ENCODE data around the gene SH2D3A. TPM values are rescaled to one million over a fixed set of nuclear protein-coding genes. Genes with fewer than 3 reads are reported as not detected.
A peak's percentile ranks its signal among the peaks of the same experiment; 100 is the strongest.
"Not testable (repeated sequence)": the region's sequence is repeated elsewhere in the genome, so short reads cannot be mapped to it uniquely, and the experiment has no call there.

The SH2D3A gene
- total RNA-seq, 2 donors from 2014 or later: 43.8 to 50.3 TPM

DNA sequence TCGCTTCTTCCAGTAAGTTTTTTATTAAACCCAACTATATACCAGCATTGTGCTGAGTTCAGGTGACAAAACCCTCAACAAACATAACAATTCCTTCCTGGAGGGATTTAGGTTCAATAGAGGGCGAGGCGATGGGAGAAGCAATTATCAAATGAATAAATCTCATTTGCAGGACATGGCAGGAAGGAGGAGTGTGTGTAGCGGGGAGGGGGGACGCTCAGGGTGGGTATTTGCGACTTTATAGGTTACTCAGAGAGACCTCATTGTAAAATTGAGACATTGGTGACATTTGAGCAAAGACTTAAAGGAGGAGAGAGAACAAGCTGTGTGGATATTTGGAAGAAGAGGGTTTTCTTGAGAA is 50.6 kb downstream of the SH2D3A start:
- no peaks in the 10 kb centered on the region for H3K9me3 ChIP-seq (ENCODE audit: control insufficient read depth, low read length, poor library complexity, severe bottlenecking)
- Mint-ChIP-seq H3K27ac (peak overlapping the region; percentile 27), H3K36me3 (ENCODE audit: low read depth) (peaks cover 3% of the 10 kb centered on the region), H3K4me3 (no peak overlapping the region), H3K27me3 (no peaks in the 10 kb centered on the region), H3K4me1 (peaks cover 16% of the 10 kb centered on the region)
- ATAC-seq (no peak), DNase-seq (no peak)

DNA sequence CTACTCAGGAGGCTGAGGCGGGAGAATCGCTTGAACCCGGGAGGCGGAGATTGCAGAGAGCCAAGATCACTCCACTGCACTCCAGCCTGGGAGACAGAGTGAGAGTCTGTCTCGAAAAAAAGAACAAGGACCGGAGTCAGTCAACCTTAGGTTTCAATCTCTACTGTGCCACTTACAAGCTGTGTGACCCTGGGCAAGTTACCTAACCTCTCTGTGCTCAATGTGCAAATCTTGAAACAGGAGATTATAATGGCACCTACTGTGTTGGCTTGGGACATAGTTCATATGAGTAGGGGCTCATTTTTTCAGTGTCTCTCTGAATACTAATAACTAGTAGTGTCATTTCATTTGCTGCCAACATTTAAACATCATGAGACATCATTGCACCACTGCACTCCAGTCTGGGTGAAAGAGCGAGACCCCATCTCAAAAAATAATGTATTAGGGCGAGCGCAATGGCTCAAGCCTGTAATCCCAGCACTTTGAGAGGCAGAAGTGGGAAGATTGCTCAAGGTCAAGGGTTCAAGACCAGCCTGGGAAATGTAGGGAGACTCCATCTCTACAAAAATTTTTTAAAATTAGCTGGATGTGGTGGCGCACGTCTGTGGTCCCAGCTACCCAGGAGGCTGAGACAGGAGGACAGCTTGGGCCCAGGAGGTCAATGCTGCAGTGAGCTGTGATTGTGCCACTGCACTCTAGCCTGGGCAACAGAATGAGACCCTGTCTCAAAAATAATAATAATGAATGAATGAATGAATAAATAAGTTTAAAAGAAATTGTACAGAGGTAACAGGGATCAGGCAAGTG is 52.3 kb downstream of the SH2D3A start:
- Mint-ChIP-seq H3K4me1 (peaks cover 26% of the 10 kb centered on the region), H3K4me3 (no peak overlapping the region), H3K27me3 (peaks cover 16% of the 10 kb centered on the region), H3K36me3 (ENCODE audit: low read depth) (peaks cover 6% of the 10 kb centered on the region), H3K27ac (peak overlapping the region; percentile 49)
- H3K9me3 ChIP-seq (ENCODE audit: control insufficient read depth, low read length, poor library complexity, severe bottlenecking): no peaks in the 10 kb centered on the region
- DNase-seq (no peak), ATAC-seq (no peak)

DNA sequence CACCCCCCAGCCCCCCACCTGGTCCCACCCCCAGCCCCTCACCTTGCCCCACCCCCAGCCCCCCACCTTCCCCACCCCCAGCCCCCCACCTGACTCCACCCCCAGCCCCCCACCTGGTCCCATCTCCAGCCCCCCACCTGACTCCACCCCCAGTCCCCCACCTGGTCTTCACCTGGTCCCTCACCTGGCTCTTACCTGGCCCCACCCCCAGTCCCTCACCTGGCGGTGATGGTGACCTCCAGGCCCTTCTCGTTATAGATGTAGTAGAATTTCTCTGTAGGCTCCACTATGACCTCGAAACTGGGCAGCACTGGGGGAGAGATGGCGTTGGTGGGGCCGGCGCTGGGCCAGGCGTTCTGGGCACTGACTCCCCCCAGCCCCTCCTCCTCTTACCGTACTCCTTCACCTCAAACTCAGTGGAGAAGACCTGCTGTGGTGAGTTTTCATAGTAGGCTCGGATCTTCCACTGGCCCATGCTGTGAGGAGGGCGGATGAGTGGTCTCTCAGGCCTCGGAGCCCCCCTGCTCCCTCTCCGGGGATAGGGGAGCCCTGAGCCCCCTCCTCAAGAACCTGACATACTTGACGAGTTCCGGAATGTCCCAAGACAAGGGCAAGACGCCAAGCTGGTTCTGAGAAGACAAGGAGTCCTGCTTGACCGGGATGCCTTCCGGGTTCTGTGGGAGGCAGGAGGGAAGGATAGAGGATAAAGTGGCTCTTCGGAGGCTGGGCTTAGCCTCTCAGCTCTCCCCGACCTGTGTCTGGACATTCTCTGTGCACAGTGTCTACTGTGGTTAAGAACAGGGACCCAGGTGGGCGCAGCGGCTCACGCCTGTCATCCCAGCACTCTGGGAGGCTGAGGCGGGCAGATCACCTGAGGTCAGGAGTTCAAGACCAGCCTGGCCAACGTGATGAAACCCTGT is 53.2 kb downstream of the SH2D3A start:
- DNase-seq: no peak
- peak overlapping the region; percentile 49 for H3K27ac Mint-ChIP-seq

DNA sequence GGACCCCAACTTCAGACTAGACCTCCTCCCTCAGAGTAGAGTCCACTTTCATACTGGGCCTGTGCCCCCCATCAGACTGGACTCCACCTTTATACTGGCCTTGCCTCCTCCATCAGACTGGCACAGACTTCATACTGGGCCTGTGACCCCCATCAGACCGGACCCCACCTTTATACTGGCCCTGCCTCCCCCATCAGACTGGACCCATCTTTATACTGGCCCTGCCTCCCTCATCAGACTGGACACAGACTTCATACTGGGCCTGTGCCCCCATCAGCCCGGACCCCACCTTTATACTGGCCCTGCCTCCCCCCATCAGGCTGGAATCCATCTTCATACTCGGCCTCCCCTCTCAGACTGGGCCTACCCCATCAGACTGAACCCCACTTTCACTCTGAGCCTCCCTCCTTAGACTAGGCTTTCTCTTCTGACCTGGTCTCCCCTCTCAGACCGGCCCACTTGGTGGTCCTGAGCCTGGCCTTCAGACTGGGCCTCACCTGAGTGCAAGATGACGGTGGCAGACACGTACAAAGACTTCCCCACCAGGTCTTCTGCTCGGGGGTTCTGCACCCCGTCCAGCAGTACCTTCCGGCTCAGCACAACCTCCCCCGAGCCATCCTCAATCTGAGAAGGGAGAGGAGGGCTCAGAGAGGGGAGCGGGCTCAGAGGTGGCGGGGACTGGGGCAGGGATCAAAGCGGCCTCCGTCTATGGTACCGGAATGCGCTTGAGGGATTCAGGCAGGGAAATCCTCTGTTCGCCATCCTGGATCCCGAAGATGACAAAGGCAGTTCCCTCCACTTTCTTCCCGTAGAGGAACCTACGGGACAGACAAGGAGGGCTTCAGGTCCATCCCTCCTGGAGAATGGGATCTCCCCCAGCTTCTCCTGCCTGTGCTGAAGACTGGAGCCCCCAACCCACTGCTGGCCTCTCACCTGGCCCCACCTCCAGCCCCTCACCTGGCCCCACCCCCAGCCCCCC is 54.3 kb downstream of the SH2D3A start:
- Mint-ChIP-seq H3K36me3 (ENCODE audit: low read depth) (peaks cover 5% of the 10 kb centered on the region), H3K4me3 (no peak overlapping the region), H3K4me1 (peaks cover 27% of the 10 kb centered on the region), H3K27me3 (peaks cover 28% of the 10 kb centered on the region), H3K27ac (peak overlapping the region; percentile 60)
- no peak for ATAC-seq
- H3K9me3 ChIP-seq (ENCODE audit: control insufficient read depth, low read length, poor library complexity, severe bottlenecking): no peaks in the 10 kb centered on the region
- DNase-seq: no peak

More for the DNA sequence above, 53.2 kb downstream of the SH2D3A start:
- peaks cover 20% of the 10 kb centered on the region for H3K27me3 Mint-ChIP-seq
- peaks cover 3% of the 10 kb centered on the region for H3K36me3 Mint-ChIP-seq (ENCODE audit: low read depth)
- H3K4me1 Mint-ChIP-seq: peaks cover 26% of the 10 kb centered on the region
- no peaks in the 10 kb centered on the region for H3K9me3 ChIP-seq (ENCODE audit: control insufficient read depth, low read length, poor library complexity, severe bottlenecking)
- ATAC-seq: no peak
- H3K4me3 Mint-ChIP-seq: no peak overlapping the region

DNA sequence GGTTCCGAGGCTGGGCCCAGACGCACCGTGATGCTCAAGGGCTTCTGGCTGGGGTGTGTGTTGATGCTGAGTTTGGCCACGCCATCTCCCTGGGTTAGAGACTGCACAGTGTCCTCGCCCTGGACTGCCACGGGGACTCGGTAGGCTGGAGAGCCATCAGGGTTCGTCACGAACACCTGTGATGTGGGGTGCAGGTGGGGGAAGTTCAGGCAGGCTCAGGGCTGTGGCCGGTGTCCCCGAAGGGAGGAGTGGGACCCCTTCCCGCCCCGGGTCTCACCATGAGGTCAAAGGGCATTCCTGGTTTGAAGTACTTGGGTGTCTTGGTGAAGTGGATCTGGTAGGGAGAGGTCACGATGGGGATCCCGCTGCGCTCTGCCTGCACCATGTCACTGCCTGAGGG is 55.0 kb downstream of the SH2D3A start:
- peaks cover 5% of the 10 kb centered on the region for H3K36me3 Mint-ChIP-seq (ENCODE audit: low read depth)
- H3K27me3 Mint-ChIP-seq: peaks cover 32% of the 10 kb centered on the region
- peaks cover 25% of the 10 kb centered on the region for H3K4me1 Mint-ChIP-seq
- no peak for ATAC-seq
- no peak overlapping the region for H3K4me3 Mint-ChIP-seq
- no peak for DNase-seq
- H3K27ac Mint-ChIP-seq: peak overlapping the region; percentile 60
- H3K9me3 ChIP-seq (ENCODE audit: control insufficient read depth, low read length, poor library complexity, severe bottlenecking): no peaks in the 10 kb centered on the region

DNA sequence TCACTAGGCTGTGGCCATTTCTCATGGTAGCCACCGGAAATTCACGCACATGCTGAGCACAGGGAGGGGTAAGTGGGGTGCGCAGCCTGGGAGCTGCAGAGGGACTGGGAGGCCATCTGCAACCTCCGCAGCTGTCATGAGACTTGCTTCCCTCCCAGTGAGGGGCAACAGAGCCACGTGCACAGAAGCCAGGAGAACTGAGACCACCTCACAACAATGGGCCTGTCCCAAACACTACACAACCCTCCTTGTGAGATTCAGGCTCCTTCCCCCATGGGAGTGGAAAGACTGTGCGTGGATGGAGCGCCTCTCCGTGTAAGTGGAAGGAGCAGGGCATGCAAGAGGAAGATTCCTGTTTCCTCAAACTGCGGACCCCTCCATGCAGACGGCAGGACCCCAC is 55.6 kb downstream of the SH2D3A start:
- Mint-ChIP-seq H3K4me1 (peaks cover 23% of the 10 kb centered on the region), H3K4me3 (no peak overlapping the region), H3K36me3 (ENCODE audit: low read depth) (peaks cover 5% of the 10 kb centered on the region), H3K27ac (peak overlapping the region; percentile 16), H3K27me3 (peaks cover 32% of the 10 kb centered on the region)
- ATAC-seq: no peak
- H3K9me3 ChIP-seq (ENCODE audit: control insufficient read depth, low read length, poor library complexity, severe bottlenecking): no peaks in the 10 kb centered on the region
- no peak for DNase-seq

DNA sequence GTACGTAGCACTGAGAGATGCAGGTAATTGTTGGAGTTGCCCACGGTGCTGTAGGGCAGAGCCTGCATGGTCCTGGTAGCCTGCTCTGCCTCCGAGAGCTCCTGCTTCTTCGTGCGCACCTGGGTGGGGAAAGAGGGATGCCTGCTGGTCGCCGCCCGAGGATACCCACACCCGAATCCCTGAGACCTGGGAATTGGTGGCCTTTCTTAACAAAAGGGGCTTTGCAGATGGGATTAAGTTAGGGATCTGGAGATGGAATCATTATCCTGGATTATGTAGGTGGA is 56.2 kb downstream of the SH2D3A start:
- no peak for ATAC-seq
- Mint-ChIP-seq H3K27me3 (peaks cover 32% of the 10 kb centered on the region), H3K36me3 (ENCODE audit: low read depth) (peaks cover 6% of the 10 kb centered on the region), H3K4me3 (peak overlapping the region; percentile 77), H3K27ac (peak overlapping the region; percentile 16), H3K4me1 (peaks cover 22% of the 10 kb centered on the region)
- H3K9me3 ChIP-seq (ENCODE audit: control insufficient read depth, low read length, poor library complexity, severe bottlenecking): no peaks in the 10 kb centered on the region
- DNase-seq: no peak

DNA sequence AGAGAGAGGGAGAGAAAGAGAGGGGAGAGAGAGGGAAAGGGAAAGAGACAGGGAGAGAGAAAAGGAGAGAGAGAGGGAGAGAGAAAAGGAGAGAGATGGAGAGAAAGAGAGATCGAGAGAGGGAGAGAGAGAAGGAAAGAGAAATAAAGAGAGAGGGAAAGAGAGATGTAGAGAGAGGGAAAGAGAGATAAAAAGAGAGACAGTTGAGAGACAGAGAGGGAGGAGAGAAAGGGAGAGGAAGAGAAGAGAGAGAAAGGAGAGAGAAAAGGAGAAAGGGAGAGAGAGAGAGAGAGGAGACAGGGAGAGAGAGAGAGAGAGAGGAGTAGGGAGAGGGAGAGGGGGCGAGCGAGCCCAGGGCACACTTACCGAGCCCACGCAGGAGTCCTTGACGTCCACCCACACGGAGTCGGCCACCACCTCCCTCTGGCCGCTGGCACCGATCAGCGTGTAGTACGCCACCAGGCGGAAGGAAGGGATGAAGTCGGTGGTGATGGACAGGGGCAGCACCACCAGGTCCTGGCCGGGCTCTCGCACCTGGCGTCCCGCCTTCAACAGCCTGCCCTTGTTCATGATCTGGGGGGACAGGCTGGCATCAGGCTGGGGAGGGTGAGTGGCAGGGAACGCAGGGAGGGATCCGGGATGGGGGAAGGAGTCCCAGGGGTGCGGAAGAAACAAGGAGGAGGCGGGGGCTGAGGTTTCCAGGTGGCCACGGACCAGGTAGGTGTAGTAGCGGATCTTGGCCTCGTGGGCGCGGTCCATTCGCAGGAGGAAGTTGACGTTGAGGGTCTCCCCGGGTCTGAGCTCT is 56.8 kb downstream of the SH2D3A start:
- Mint-ChIP-seq H3K4me3 (peak overlapping the region; percentile 77), H3K27ac (peak overlapping the region; percentile 83), H3K4me1 (peaks cover 22% of the 10 kb centered on the region), H3K27me3 (peaks cover 32% of the 10 kb centered on the region), H3K36me3 (ENCODE audit: low read depth) (peaks cover 6% of the 10 kb centered on the region)
- no peaks in the 10 kb centered on the region for H3K9me3 ChIP-seq (ENCODE audit: control insufficient read depth, low read length, poor library complexity, severe bottlenecking)
- DNase-seq (no peak), ATAC-seq (no peak)

DNA sequence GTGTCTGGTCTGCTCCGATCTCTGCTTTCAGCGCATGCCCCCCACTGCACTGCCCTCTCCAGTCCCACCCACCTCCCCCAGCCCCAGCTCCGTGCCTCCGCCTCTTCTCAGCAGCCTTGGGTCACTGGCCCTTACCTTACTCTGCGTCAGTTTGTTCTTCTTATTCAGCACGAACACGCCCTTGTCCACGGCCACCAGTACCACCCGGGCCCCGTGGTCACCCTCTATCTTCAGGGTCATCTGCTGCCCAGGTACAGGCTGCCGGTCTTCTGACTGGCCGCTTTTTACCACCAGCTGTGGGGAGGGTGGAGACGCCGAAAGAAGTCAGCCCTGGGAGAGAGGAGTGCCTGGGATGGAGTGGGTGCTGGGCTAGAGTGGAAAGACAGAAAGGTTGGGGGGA is 57.7 kb downstream of the SH2D3A start:
- H3K27ac Mint-ChIP-seq: peak overlapping the region; percentile 83
- H3K27me3 Mint-ChIP-seq: peaks cover 32% of the 10 kb centered on the region
- DNase-seq: no peak
- peaks cover 22% of the 10 kb centered on the region for H3K4me1 Mint-ChIP-seq
- H3K36me3 Mint-ChIP-seq (ENCODE audit: low read depth): peaks cover 6% of the 10 kb centered on the region
- no peaks in the 10 kb centered on the region for H3K9me3 ChIP-seq (ENCODE audit: control insufficient read depth, low read length, poor library complexity, severe bottlenecking)
- peak overlapping the region; percentile 77 for H3K4me3 Mint-ChIP-seq
- no peak for ATAC-seq

DNA sequence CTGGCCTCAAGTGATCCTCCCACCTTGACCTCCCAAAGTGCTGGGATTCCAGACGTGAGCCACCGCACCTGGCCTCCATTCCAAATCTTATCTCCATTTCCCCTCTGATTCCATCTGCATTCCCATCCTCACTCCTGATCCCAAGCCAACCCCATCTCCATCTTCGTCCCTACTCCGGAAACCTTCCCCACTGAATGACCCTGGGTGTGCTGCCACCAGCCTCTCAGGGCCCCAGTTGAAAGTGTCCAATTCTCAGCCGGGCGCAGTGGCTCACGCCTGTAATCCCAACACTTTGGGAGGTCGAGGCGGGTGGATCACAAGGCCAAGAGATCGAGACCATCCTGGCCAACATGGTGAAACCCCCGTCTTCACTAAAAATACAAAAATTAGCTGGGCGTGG is 58.3 kb downstream of the SH2D3A start:
- H3K27me3 Mint-ChIP-seq: peaks cover 32% of the 10 kb centered on the region
- not testable (repeated sequence) for H3K27ac Mint-ChIP-seq; H3K36me3 Mint-ChIP-seq (ENCODE audit: low read depth); ATAC-seq; H3K4me3 Mint-ChIP-seq; DNase-seq; H3K9me3 ChIP-seq (ENCODE audit: control insufficient read depth, low read length, poor library complexity, severe bottlenecking)
- H3K4me1 Mint-ChIP-seq: peaks cover 22% of the 10 kb centered on the region

DNA sequence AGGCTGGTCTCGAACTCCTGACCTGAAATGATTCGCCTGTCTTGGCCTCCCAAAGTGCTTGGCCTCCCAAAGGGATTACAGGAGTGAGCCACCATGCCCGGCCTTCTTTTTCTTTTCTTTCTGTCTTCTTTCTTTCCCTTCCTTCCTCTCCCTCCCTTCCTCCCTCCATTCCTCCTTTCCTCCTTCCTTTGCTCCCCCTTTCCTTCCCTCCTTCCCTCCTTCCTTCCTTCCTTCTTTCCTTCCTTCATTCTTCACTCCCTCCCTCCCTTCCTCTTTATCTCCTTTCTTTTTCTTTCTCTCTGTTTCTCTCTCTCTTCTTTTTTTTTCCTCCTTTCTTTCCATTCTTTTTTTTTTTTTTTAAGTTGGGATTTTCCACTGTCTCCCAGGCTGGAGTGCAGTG is 58.9 kb downstream of the SH2D3A start:
- no peaks in the 10 kb centered on the region for H3K9me3 ChIP-seq (ENCODE audit: control insufficient read depth, low read length, poor library complexity, severe bottlenecking)
- H3K27me3 Mint-ChIP-seq: peaks cover 32% of the 10 kb centered on the region
- DNase-seq: no peak
- H3K4me3 Mint-ChIP-seq: no peak overlapping the region
- no peak for ATAC-seq
- peaks cover 6% of the 10 kb centered on the region for H3K36me3 Mint-ChIP-seq (ENCODE audit: low read depth)
- no peak overlapping the region for H3K27ac Mint-ChIP-seq
- peaks cover 22% of the 10 kb centered on the region for H3K4me1 Mint-ChIP-seq

DNA sequence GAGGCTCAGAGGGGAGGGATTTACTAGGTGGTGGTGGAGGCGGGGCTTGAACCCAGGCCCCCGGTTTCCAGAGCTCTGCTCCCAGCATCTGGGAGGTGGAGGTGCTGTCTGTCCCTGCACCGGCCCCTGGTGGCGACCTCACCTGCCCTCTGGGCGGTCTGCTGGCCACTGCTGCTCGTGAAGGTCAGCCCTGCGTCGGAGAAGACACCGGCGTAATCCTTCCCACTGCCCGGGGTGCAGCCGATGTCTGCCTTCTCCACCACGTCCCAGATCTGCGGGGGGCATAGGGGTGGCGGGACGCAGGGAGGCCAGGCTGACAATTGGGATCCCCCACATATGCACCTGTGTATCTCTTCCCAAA is 59.6 kb downstream of the SH2D3A start:
- H3K36me3 Mint-ChIP-seq (ENCODE audit: low read depth): peaks cover 6% of the 10 kb centered on the region
- DNase-seq: no peak
- ATAC-seq: no peak
- no peak overlapping the region for H3K27ac Mint-ChIP-seq
- H3K4me1 Mint-ChIP-seq: peaks cover 22% of the 10 kb centered on the region
- H3K27me3 Mint-ChIP-seq: peaks cover 32% of the 10 kb centered on the region
- no peaks in the 10 kb centered on the region for H3K9me3 ChIP-seq (ENCODE audit: control insufficient read depth, low read length, poor library complexity, severe bottlenecking)
- H3K4me3 Mint-ChIP-seq: no peak overlapping the region
